ENCODE measurements around the gene CR1.
"Not testable (repeated sequence)": the region's sequence is repeated elsewhere in the genome, so short reads cannot be mapped to it uniquely, and the experiment has no call there.

CR1 gene

GRCh38 chr1:207672522-207673130, 176.7 kb downstream of the CR1 start:
- DNase-seq (ENCODE audit: low read depth in 2 of 2), result no peak

GRCh38 chr1:207673399-207673798, 177.4 kb downstream of the CR1 start:
- DNase-seq (ENCODE audit: low read depth in 2 of 2), result no peak

- no peak for DNase-seq (ENCODE audit: low read depth in 2 of 2)
Observed at GRCh38 chr1:207676153-207676552, 180.2 kb downstream of the CR1 start.

GRCh38 chr1:207680590-207681388, 184.8 kb downstream of the CR1 start:
- DNase-seq (ENCODE audit: low read depth in 2 of 2), result not testable (repeated sequence)

- DNase-seq (ENCODE audit: low read depth in 2 of 2), result not testable (repeated sequence)
Observed at GRCh38 chr1:207682872-207683434, 187.0 kb downstream of the CR1 start.

- not testable (repeated sequence) for DNase-seq (ENCODE audit: low read depth in 2 of 2)
Observed at GRCh38 chr1:207690551-207690950, 194.6 kb downstream of the CR1 start.

GRCh38 chr1:207691010-207691409, 195.1 kb downstream of the CR1 start:
- no peak for DNase-seq (ENCODE audit: low read depth in 2 of 2)

Measured in stimulated activated CD8-positive, alpha-beta memory T cell treated with anti-CD3 and anti-CD28 coated beads, Interleukin-15, amount 100 ng/mL, for 4 hours (primary cell).